ENCODE data around the gene CLTRN. TPM values are rescaled to one million over a fixed set of nuclear protein-coding genes. Genes with fewer than 3 reads are reported as not detected.
A peak's percentile ranks its signal among the peaks of the same experiment; 100 is the strongest.
"Not testable (repeated sequence)": the region's sequence is repeated elsewhere in the genome, so short reads cannot be mapped to it uniquely, and the experiment has no call there.

Gene CLTRN
- total and polyA plus RNA-seq, 2 donors, result 0.63 to 0.90 TPM

DNA sequence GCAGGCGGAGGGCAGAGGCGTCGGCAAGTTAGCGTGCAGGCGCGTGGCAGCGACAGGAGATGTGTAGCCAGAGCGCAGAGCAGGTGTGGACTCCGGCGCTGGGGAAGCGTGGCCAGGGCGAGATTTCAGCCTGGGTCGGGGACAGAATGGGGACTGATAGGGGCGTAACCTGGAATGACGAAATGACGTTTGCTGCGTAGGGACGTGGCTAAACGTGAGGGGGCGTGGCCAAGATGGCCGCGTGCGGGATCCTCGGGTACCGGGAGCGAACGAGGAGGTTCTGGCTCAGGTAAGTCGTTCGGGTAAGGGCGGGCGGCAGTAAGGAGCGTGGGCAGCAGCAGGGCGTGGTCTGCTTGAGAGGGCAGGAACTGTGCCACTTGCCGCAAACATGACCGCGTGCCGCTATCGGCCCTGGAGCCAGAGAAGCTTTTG is 10.9 kb upstream of the CLTRN start:
- H3K27ac ChIP-seq (ENCODE audit: low read depth), result peak overlapping the region; percentile 99
- no peaks in the 10 kb centered on the region for H3K4me1 ChIP-seq (ENCODE audit: insufficient read depth)
- under 1% methylated on average over 38 of the region's 38 CpGs for WGBS
- DNase-seq (ENCODE audit: extremely low spot score), result peak; percentile 67
- no peaks in the 10 kb centered on the region for H3K36me3 ChIP-seq (ENCODE audit: insufficient read depth)
- H3K4me3 ChIP-seq (ENCODE audit: low read depth, low read length), result peak overlapping the region; percentile 62

DNA sequence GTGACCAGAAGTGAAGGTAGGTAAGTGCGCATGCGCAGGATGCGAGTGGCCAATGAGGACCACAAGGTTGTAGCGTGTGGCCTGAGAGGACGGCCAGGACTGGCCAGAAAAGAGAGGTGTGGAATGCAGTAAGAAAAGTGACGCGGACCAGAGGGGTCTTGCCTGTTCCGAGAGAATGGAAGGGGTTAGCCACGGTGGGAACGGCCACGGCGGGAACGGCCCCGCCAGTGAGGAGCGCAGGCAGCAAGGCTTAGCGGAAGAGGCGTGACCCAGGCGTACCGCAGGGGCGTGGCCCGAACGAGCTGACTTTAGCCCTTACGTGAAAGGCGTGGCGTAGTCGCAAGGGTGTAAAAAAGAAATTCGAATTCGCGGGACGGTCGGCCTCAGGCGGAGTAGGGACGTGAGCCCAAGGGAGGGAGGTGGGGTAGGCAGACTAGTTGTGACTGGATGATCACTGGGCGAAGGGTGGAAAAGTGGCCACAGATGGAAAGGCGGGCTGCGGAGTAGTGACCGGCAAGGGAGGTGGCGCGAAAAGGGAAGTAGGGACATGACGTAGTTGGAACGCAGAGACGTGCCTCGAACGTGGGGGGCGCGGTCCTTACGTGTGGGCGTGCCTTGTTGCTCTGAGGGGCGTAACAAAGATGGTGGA is 10.4 kb upstream of the CLTRN start:
- Histone ChIP-seq H3K4me1 (ENCODE audit: insufficient read depth) (no peaks in the 10 kb centered on the region), H3K27ac (ENCODE audit: low read depth) (peak overlapping the region; percentile 99), H3K36me3 (ENCODE audit: insufficient read depth) (no peaks in the 10 kb centered on the region), H3K4me3 (ENCODE audit: low read depth, low read length) (peak overlapping the region; percentile 62)
- under 1% methylated on average over 49 of the region's 49 CpGs for WGBS
- peak; percentile 88 for DNase-seq (ENCODE audit: extremely low spot score)

DNA sequence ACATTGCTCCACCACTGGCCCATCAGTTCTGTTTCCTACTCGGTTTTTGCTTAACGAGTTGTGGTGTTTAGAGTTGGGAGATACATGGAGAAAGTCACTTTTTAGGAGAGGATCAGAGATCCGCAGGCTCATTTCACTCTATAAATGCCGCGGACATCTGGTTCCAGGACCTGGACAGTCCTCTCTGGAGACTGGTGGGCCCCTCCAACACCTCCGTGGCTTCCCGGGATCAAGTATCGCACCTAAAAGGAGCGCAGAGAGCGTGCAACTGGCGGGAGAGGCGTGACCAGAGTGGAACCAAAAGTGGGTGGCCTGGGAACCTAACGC is 9.9 kb upstream of the CLTRN start:
- no peak for DNase-seq (ENCODE audit: extremely low spot score)
- no peaks in the 10 kb centered on the region for H3K36me3 ChIP-seq (ENCODE audit: insufficient read depth)
- peak overlapping the region; percentile 80 for H3K27ac ChIP-seq (ENCODE audit: low read depth)
- H3K4me3 ChIP-seq (ENCODE audit: low read depth, low read length), result peak overlapping the region; percentile 47
- under 1% methylated on average over 13 of the region's 13 CpGs for WGBS
- no peaks in the 10 kb centered on the region for H3K4me1 ChIP-seq (ENCODE audit: insufficient read depth)

DNA sequence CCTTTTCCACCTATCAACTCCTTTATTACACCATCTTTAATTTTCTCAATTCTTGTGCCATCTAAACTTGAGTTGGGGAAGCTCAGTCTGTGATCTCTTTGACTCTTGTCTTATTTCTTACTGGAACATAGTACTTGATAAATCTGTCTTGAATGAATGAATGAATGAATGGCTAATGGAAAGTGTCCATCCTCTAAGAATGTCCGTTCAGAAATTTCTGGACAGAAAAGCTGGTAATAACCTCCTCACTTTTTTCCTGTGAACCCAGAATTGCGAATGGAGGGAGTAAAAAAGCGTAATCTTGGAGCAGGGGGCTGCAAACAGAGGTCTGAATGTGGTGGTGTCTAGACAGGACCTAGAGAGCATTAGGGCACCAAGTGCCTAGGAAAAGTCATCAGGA is 9.4 kb upstream of the CLTRN start:
- no peak overlapping the region for H3K4me3 ChIP-seq (ENCODE audit: low read depth, low read length)
- H3K27ac ChIP-seq (ENCODE audit: low read depth), result peak overlapping the region; percentile 80
- H3K36me3 ChIP-seq (ENCODE audit: insufficient read depth), result no peaks in the 10 kb centered on the region
- 51% methylated on average over 3 of the region's 3 CpGs for WGBS
- DNase-seq (ENCODE audit: extremely low spot score), result no peak
- H3K4me1 ChIP-seq (ENCODE audit: insufficient read depth), result no peaks in the 10 kb centered on the region

DNA sequence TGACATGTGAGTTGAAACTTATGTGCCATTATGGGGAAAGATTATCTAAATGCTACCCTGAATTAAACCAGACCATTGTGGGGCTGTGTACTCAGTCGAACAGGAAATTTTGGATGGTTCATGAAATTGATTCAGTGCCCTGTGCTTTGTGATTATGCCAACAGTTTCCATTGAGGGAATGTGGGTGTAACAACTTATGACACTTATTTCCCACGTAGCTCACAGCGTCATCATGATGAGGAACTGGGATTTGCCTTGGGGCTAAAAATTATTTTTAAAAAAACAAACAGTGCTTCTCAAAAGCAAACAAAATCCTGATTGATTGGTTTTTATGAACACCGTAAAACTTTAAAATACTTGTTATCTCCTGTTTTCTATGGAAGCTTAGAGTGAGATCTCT is 8.3 kb upstream of the CLTRN start:
- Histone ChIP-seq H3K36me3 (ENCODE audit: insufficient read depth) (no peaks in the 10 kb centered on the region), H3K27ac (ENCODE audit: low read depth) (no peak overlapping the region), H3K4me1 (ENCODE audit: insufficient read depth) (no peaks in the 10 kb centered on the region), H3K4me3 (ENCODE audit: low read depth, low read length) (no peak overlapping the region)
- no peak for DNase-seq (ENCODE audit: extremely low spot score)
- WGBS, result 86% methylated on average over 4 of the region's 4 CpGs

DNA sequence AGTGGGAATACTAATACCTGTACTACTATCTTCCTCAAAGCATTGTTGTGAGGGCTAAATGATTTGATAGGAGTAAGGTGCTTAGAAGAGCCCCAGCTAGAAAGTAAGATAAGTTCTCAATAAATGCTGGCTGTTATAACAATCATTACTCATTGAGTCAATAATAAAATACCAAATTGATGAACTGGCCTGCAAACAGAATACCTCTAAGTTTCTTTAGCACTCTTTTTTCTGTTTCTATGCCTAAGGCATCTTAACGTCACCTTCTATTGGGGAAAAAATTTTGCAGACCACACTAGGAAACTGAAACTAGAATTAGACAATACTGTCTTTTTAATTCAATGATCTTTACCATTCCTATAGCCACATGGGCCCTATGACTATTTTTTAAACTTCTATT is 1.2 kb downstream of the CLTRN start:
- no peak for DNase-seq (ENCODE audit: extremely low spot score)
- Histone ChIP-seq H3K36me3 (ENCODE audit: insufficient read depth) (no peaks in the 10 kb centered on the region), H3K4me3 (ENCODE audit: low read depth, low read length) (no peak overlapping the region), H3K27ac (ENCODE audit: low read depth) (no peak overlapping the region), H3K4me1 (ENCODE audit: insufficient read depth) (no peaks in the 10 kb centered on the region)
- WGBS, result 67% methylated on average over 1 of the region's 1 CpG

DNA sequence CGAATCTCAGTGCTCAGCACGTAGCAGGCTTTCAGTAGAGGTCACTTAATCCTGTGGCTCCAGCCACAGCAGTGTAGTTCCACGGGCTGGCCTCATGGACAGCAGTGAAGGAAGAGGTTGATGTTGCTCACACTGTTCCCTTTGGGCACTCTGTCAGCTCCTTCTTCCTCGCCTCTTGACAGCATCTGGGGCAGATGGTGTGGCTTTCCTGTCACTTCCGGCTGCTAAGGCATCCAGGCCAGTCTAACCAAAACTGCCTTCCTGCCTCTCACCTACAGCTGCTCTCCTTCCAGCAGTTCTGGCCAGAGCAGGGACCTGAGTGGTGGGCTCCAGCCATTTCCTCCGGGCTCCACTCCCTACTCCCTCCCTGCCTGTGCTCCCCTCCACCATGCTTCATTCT is 9.8 kb downstream of the CLTRN start:
- WGBS, result 86% methylated on average over 5 of the region's 6 CpGs
- DNase-seq (ENCODE audit: extremely low spot score); H3K27ac ChIP-seq (ENCODE audit: low read depth); H3K4me1 ChIP-seq (ENCODE audit: insufficient read depth); H3K36me3 ChIP-seq (ENCODE audit: insufficient read depth); H3K4me3 ChIP-seq (ENCODE audit: low read depth, low read length): not testable (repeated sequence)

DNA sequence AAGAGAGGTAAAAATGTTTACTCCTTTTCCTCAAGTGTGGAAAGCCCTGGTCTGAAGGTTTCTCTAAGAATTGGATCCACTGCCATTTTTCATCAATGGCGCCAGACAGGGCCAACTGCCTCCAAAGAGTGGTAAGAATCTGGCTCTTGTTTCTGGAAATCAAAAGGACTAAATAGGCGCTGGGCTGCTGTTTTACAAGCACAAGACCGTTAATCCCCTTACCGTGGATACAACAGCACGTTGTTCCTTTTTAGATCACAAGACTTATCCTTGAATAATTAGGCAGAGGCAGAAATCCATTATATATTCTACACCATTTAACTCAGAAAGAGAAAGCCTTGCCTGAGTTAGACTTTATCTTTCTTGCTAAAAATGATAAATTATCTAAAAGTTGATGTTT is 10.6 kb downstream of the CLTRN start:
- DNase-seq (ENCODE audit: extremely low spot score), result no peak
- Histone ChIP-seq H3K4me1 (ENCODE audit: insufficient read depth) (no peaks in the 10 kb centered on the region), H3K4me3 (ENCODE audit: low read depth, low read length) (no peak overlapping the region), H3K36me3 (ENCODE audit: insufficient read depth) (no peaks in the 10 kb centered on the region), H3K27ac (ENCODE audit: low read depth) (no peak overlapping the region)
- WGBS, result 69% methylated on average over 5 of the region's 5 CpGs

DNA sequence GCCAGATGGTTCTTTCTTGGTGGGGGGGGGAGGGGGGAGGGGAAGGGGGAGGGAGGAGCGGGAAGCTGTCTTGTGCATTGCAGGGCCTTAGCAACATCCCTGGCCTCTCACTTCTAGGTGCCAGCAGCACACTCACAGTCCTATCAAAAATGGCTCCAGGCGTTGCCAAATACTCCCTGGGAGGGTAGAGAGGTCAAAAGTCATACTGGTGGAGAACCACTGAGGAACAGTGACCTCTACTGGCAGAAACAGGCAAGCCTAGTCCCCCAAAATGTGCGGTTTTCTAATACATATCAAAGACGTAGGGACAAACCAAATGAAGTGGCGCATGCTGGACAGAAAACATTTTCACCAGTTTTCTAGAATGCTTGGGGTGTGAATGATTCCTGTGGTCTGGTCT is 17.1 kb downstream of the CLTRN start:
- not testable (repeated sequence) for H3K36me3 ChIP-seq (ENCODE audit: insufficient read depth); DNase-seq (ENCODE audit: extremely low spot score); H3K27ac ChIP-seq (ENCODE audit: low read depth); H3K4me3 ChIP-seq (ENCODE audit: low read depth, low read length); H3K4me1 ChIP-seq (ENCODE audit: insufficient read depth)
- no CpG with 5 or more reads among the region's 5 CpGs for WGBS

DNA sequence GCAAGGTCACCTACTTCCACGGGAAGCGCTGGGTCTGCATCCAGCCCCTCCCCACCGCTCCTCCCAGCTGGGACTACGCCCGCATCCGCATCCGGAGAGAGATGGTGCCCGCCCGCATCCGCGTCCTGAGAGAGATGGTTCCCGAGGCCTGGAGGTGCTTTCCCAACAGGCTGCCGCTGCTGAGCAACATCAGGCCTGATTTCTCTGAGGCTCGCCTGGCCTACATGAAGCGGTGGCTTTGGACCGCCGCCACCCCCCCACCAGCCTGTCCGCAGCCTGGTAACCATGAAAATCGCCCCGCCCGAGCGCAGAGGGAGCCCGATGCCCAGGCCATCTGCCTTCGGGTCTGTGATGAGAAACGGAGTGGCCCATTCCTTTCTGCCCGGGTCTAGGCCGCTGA is 18.1 kb downstream of the CLTRN start:
- Histone ChIP-seq H3K4me1 (ENCODE audit: insufficient read depth) (no peaks in the 10 kb centered on the region), H3K36me3 (ENCODE audit: insufficient read depth) (no peaks in the 10 kb centered on the region), H3K4me3 (ENCODE audit: low read depth, low read length) (no peak overlapping the region), H3K27ac (ENCODE audit: low read depth) (no peak overlapping the region)
- 97% methylated on average over 27 of the region's 27 CpGs for WGBS
- no peak for DNase-seq (ENCODE audit: extremely low spot score)

DNA sequence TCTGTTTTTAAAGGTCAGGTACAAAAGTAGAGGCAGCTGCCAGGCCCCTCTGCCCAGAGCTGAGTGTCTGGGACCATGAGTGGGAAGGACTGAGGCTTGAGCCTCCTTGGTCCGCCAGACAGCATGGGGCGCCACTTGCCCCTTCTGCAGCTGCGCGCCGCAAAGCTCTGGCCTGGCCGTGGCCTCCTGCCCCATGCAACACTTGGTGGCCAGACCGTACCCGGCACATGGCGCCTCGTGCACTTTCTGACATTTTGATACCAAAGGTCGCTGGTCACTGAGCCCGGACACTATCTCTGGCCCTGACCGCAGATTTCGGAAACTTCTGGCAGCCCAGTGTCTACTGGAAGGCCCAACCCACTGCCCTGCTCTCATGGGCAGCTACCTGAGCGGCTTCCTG is 18.6 kb downstream of the CLTRN start:
- WGBS, result 95% methylated on average over 15 of the region's 15 CpGs
- H3K4me3 ChIP-seq (ENCODE audit: low read depth, low read length), result no peak overlapping the region
- DNase-seq (ENCODE audit: extremely low spot score), result no peak
- H3K4me1 ChIP-seq (ENCODE audit: insufficient read depth), result no peaks in the 10 kb centered on the region
- no peaks in the 10 kb centered on the region for H3K36me3 ChIP-seq (ENCODE audit: insufficient read depth)
- no peak overlapping the region for H3K27ac ChIP-seq (ENCODE audit: low read depth)

DNA sequence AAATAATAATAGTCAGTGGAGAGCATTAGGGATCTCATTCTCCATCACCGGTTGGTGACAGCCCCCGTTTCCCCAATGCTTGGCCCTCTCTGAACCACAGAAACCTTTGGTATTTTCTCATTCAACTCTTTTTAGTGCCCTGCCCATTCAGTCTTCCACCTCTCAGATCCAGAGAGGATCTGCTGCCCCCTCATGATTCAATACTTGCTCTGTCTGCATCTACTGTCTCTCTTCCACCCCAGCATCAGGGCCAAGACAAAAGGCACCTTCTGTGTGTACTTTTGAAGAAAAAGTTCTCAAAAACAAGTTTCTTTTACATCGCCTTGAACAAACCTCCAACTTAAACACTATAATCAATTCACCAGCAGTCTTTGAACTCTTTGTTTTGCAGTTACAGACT is 19.3 kb downstream of the CLTRN start:
- WGBS, result 81% methylated on average over 3 of the region's 3 CpGs
- no peak for DNase-seq (ENCODE audit: extremely low spot score)
- no peak overlapping the region for H3K4me3 ChIP-seq (ENCODE audit: low read depth, low read length)
- H3K4me1 ChIP-seq (ENCODE audit: insufficient read depth), result no peaks in the 10 kb centered on the region
- no peaks in the 10 kb centered on the region for H3K36me3 ChIP-seq (ENCODE audit: insufficient read depth)
- H3K27ac ChIP-seq (ENCODE audit: low read depth), result no peak overlapping the region

DNA sequence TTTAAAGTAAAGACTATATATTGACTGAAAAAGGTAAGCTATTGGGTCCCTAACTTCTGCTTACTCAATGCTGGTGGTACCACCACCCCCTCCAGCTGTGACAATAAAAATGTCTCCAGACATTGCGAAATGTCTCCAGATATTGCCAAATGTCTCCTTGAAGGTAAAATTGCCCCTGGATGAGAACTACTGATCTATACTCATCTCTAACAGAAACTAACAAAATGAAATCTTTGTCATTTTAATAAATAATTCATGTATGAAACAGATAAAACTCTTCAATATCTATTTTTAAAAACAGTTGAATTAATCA is 20.1 kb downstream of the CLTRN start:
- 97% methylated on average over 1 of the region's 1 CpG for WGBS
- H3K36me3 ChIP-seq (ENCODE audit: insufficient read depth), result no peaks in the 10 kb centered on the region
- DNase-seq (ENCODE audit: extremely low spot score), result no peak
- no peaks in the 10 kb centered on the region for H3K4me1 ChIP-seq (ENCODE audit: insufficient read depth)
- H3K4me3 ChIP-seq (ENCODE audit: low read depth, low read length), result no peak overlapping the region
- H3K27ac ChIP-seq (ENCODE audit: low read depth), result no peak overlapping the region

DNA sequence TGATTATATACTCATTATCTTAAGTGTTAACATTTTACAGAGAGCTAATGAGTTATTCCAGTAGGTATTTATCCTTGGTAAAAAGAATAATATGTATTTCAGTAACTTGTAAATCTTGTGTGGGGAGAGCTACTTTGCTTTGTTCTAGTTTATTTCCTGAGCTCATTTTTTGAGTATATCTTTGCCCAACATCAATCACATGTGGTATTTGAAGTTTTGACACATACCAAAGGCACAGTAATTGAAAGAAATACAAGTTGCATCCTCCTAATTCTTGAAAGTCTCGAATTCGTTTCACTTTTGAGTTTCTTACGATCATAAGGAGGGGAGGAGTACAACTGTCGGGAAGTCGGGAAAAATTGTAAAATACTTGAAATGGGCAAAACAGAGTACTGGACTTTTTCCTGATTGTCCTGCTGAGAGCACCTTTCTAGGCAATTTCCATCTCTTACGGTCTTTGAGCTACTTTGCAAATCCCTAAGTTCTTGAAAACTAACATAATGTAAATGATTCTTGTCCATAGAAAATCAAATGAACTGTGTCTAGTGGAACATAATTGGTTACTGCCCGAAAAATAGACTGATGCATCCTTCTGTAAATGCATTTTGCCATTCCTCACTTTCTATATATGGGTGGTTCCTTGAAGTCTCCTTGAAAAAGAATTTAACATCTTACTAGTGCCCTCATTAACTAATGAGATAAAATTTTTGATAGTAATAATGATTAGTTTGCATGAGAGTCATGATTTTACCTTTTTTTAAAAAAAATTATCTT is 20.6 kb downstream of the CLTRN start:
- Histone ChIP-seq H3K36me3 (ENCODE audit: insufficient read depth) (no peaks in the 10 kb centered on the region), H3K4me1 (ENCODE audit: insufficient read depth) (no peaks in the 10 kb centered on the region), H3K4me3 (ENCODE audit: low read depth, low read length) (no peak overlapping the region), H3K27ac (ENCODE audit: low read depth) (no peak overlapping the region)
- WGBS, result 86% methylated on average over 7 of the region's 7 CpGs
- DNase-seq (ENCODE audit: extremely low spot score), result no peak

All from urinary bladder (tissue), 4 donors.